ENCODE data around the gene CDK5.

- TF ChIP-seq CTCF (IDR thresholded peaks at IDR 0.05) (no peak), EZH2 (IDR thresholded peaks at IDR 0.05; ENCODE audit: borderline replicate concordance, insufficient read depth, low read depth, low read length, poor library complexity, severe bottlenecking) (no peak)
These were observed 47.2 kb downstream of the CDK5 start for GRCh38 chr7:151010307-151011096.
